ENCODE measurements around the gene RREB1. TPM values are rescaled to one million over a fixed set of nuclear protein-coding genes. Genes with fewer than 3 reads are reported as not detected.

Gene RREB1
- total and polyA plus RNA-seq, 7 experiments from 2014 or later: 4.2 to 56.7 (median 49.2) TPM

DNA sequence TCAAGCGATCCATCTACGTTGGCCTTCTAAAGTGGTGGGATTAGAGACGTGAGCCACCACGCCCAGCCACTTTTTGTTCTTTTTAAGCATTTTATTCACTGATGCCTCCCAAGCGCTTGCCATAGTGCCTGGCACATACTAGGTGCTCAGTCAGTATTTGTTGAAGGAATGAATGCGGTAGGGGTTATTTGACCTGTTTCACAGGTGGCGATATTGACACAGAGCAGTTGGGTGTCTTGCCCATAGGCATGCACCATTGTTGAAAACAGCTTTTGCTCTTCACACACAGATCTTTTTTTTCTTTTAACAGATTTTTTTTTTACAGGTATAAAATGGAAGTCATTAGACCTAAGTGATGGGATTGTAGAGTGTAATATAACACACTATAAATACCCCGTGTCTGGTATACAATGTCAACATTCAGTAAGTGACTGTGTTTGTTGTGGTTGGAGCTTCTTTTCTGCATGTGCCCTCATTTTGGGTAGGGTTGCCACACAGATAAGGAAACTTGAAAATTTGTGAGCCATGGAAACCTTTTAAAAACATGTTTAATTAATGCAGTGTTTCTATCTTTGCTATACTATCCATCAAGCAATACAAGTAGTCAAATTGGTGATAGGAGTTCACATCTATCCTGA is 24.8 kb downstream of the RREB1 start:
- H3K27ac Mint-ChIP-seq: peak overlapping the region in 8 of 9 donors; percentile 45 to 97 (median 70)
- H3K36me3 Mint-ChIP-seq: peaks cover 0 to 4% (median 0%) of the 10 kb centered on the region in 5 donors
- H3K4me3 Mint-ChIP-seq: peak overlapping the region in 6 of 10 donors; percentile 6 to 52 (median 26)
- no peaks in the 10 kb centered on the region for H3K9me3 ChIP-seq (ENCODE audit: control insufficient read depth in 2 of 3, low read length in 3 of 3)
- intact Hi-C loops (cut with micrococcal nuclease): loop anchor here (2.0 to 10.0 kb wide), 2 partner anchors 14 to 1128 kb away; partner anchors contain the start of gene NRN1 (in 1 of the 2)
- H3K9me3 Mint-ChIP-seq: no peaks in the 10 kb centered on the region
- no peaks in the 10 kb centered on the region for H3K27me3 Mint-ChIP-seq
- H3K27ac ChIP-seq (ENCODE audit: low read depth, low read length): no peak overlapping the region
- no peak overlapping the region for H3K4me3 ChIP-seq (ENCODE audit: low read length)
- no peaks in the 10 kb centered on the region for H3K27me3 ChIP-seq (ENCODE audit: control insufficient read depth in 2 of 2, insufficient read depth in 2 of 2, low read length in 2 of 2)
- H3K36me3 ChIP-seq (ENCODE audit: control insufficient read depth in 2 of 3, insufficient read depth in 3 of 3, low read length in 3 of 3): no peaks in the 10 kb centered on the region
- peaks cover 56 to 96% (median 90%) of the 10 kb centered on the region in 7 donors for H3K4me1 Mint-ChIP-seq
- DNase-seq: peak in 1 of 9 donors; percentile 41
- CTCF ChIA-PET: no interaction called here
- POLR2A ChIA-PET: interaction anchor here (0.6 to 9.5 kb wide), 4 partner anchors 8 to 480 kb away, joined by 3 to 99 read pairs (median 47); partner anchors contain the start of gene RREB1
- no peak for ATAC-seq
- H3K4me1 ChIP-seq (ENCODE audit: control insufficient read depth in 2 of 2, insufficient read depth in 2 of 2, low read length in 2 of 2): peaks cover 9 to 50% of the 10 kb centered on the region in 2 donors

DNA sequence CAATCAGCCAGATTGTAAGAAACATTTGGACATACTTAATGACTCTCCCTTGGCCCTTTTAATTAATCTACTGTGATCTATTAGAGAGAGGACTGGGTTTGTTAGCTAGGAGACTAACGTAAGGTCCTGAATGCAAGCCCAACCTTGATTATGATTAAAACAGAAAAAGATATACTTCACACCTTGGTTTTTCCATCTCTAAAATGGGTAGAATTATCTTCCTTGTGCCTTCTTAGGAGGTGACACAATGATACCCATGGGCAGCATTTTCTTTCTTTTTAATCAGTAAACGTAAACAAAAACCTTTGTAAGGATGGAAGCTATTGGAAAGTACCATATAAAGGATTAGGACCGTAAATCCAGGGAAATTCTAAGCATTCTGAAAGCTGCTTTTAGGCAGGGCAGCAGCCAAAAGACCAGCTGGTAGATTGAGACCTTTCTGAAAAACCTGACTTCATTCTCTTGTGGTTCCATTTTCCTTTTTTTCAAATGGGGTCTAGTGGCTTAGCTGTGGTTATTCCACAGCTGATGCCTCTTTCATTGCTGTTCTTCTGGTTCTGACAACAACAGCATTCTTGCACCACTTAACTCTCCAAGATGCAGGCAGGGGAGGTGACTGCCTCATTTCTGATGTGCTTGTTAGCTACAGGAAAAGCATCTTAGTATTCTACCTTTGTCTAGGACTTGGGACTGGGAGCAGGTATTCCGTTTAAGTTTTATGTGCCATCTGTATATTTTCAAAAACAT is 27.4 kb downstream of the RREB1 start:
- H3K4me3 ChIP-seq (ENCODE audit: low read length): no peak overlapping the region
- ATAC-seq: no peak
- Mint-ChIP-seq H3K4me1 (peaks cover 47 to 96% (median 88%) of the 10 kb centered on the region in 7 donors), H3K4me3 (peak overlapping the region in 1 of 10 donors; percentile 23), H3K27me3 (no peaks in the 10 kb centered on the region), H3K27ac (peak overlapping the region; percentile 20 to 98 (median 88)), H3K9me3 (no peaks in the 10 kb centered on the region), H3K36me3 (peaks cover 0 to 4% (median 0%) of the 10 kb centered on the region in 5 donors)
- H3K27me3 ChIP-seq (ENCODE audit: control insufficient read depth in 2 of 2, insufficient read depth in 2 of 2, low read length in 2 of 2): no peaks in the 10 kb centered on the region
- no peak for DNase-seq
- peaks cover 12 to 48% of the 10 kb centered on the region in 2 donors for H3K4me1 ChIP-seq (ENCODE audit: control insufficient read depth in 2 of 2, insufficient read depth in 2 of 2, low read length in 2 of 2)
- H3K27ac ChIP-seq (ENCODE audit: low read depth, low read length): peak overlapping the region; percentile 91
- ChIA-PET CTCF (interaction anchor here (0.6 to 1.2 kb wide), 4 partner anchors 8 to 102 kb away, joined by 3 to 5 read pairs (median 5); no protein-coding TSS in a partner anchor), POLR2A (interaction anchor here (0.6 to 10.7 kb wide), 7 partner anchors 6 to 49 kb away, joined by 3 to 91 read pairs (median 10); partner anchors contain the start of gene RREB1)
- intact Hi-C loops (cut with micrococcal nuclease): loop anchor here (5.0 to 10.0 kb wide), 4 partner anchors 478 to 1302 kb away; partner anchors contain the start of genes LY86 (in 1 of the 2), NRN1 (in 1 of the 2) and SLC35B3 (in 1 of the 2)
- H3K9me3 ChIP-seq (ENCODE audit: control insufficient read depth in 2 of 3, low read length in 3 of 3): no peaks in the 10 kb centered on the region
- H3K36me3 ChIP-seq (ENCODE audit: control insufficient read depth in 2 of 3, insufficient read depth in 3 of 3, low read length in 3 of 3): no peaks in the 10 kb centered on the region

DNA sequence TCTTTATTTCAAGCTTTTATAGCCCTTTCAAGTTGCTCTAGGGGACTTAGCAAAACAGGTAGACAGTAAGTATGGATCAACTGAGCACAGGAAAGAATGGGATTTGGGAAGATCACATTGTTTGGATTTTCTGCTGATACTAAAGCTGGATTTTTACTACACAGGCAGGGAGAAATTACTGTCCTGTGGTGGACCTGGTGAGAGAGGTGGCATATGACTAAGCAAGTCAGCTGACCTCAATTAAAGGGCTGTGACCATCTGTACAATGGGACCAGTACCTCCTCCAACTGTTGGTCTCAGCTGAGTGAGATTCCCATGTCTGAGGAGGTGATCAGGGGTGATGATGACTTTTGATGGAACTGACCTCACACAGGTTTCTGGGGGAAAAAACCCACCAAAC is 28.0 kb downstream of the RREB1 start:
- H3K4me3 Mint-ChIP-seq: peak overlapping the region in 1 of 10 donors; percentile 23
- H3K27ac ChIP-seq (ENCODE audit: low read depth, low read length): peak overlapping the region; percentile 91
- ChIA-PET CTCF (interaction anchor here (0.6 kb wide), 1 partner anchor 101 kb away, joined by 5 read pairs; no protein-coding TSS in a partner anchor), POLR2A (interaction anchor here (1.1 to 10.7 kb wide), 6 partner anchors 7 to 50 kb away, joined by 3 to 91 read pairs (median 22); partner anchors contain the start of gene RREB1)
- peaks cover 0 to 4% (median 0%) of the 10 kb centered on the region in 5 donors for H3K36me3 Mint-ChIP-seq
- intact Hi-C loops (cut with micrococcal nuclease): loop anchor here (5.0 to 10.0 kb wide), 4 partner anchors 478 to 1302 kb away; partner anchors contain the start of genes LY86 (in 1 of the 2), NRN1 (in 1 of the 2) and SLC35B3 (in 1 of the 2)
- no peak overlapping the region for H3K4me3 ChIP-seq (ENCODE audit: low read length)
- no peaks in the 10 kb centered on the region for H3K9me3 ChIP-seq (ENCODE audit: control insufficient read depth in 2 of 3, low read length in 3 of 3)
- H3K9me3 Mint-ChIP-seq: no peaks in the 10 kb centered on the region
- H3K4me1 Mint-ChIP-seq: peaks cover 46 to 98% (median 88%) of the 10 kb centered on the region in 7 donors
- H3K4me1 ChIP-seq (ENCODE audit: control insufficient read depth in 2 of 2, insufficient read depth in 2 of 2, low read length in 2 of 2): peaks cover 16 to 50% of the 10 kb centered on the region in 2 donors
- H3K27ac Mint-ChIP-seq: peak overlapping the region; percentile 25 to 98 (median 88)
- ATAC-seq (no peak), DNase-seq (no peak)
- no peaks in the 10 kb centered on the region for H3K27me3 ChIP-seq (ENCODE audit: control insufficient read depth in 2 of 2, insufficient read depth in 2 of 2, low read length in 2 of 2)
- H3K27me3 Mint-ChIP-seq: no peaks in the 10 kb centered on the region
- H3K36me3 ChIP-seq (ENCODE audit: control insufficient read depth in 2 of 3, insufficient read depth in 3 of 3, low read length in 3 of 3): peaks cover 0 to 2% (median 0%) of the 10 kb centered on the region in 3 experiments

DNA sequence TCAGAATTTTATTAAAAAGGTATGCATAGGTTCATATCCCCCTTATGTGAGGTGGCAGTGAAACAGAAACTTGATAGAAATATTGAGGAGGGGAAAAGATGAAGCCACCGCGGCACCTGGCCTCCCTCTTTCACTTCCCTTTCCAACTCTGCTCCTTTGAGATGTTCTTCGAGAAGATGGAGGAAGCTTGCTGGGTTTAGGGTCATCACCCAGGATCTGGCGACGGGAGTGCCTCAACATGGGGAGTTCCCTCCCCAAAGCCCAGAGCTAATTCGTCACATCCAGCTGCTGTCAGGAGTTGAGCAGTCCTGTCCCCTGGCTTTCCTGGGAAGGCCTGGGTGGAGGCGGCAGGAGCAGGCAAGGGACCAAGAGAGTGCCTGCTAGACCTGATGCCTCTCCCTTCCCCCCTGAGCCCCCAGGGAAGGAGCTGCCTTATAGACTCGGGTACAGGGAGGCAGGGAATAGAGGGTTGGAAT is 29.1 kb downstream of the RREB1 start:
- ATAC-seq (no peak), DNase-seq (no peak)
- ChIA-PET POLR2A (interaction anchor here (1.5 to 10.7 kb wide), 5 partner anchors 8 to 27 kb away, joined by 5 to 91 read pairs (median 35); partner anchors contain the start of gene RREB1), CTCF (interaction anchor here (1.4 to 2.8 kb wide), 2 partner anchors 9 to 10 kb away, joined by 8 to 11 read pairs; no protein-coding TSS in a partner anchor)
- Mint-ChIP-seq H3K27ac (peak overlapping the region; percentile 85 to 99 (median 97)), H3K4me3 (peak overlapping the region; percentile 73 to 92 (median 82)), H3K4me1 (peaks cover 39 to 96% (median 86%) of the 10 kb centered on the region in 7 donors), H3K9me3 (no peaks in the 10 kb centered on the region), H3K27me3 (no peaks in the 10 kb centered on the region), H3K36me3 (peaks cover 0 to 4% (median 0%) of the 10 kb centered on the region in 5 donors)
- peaks cover 20 to 50% of the 10 kb centered on the region in 2 donors for H3K4me1 ChIP-seq (ENCODE audit: control insufficient read depth in 2 of 2, insufficient read depth in 2 of 2, low read length in 2 of 2)
- no peaks in the 10 kb centered on the region for H3K9me3 ChIP-seq (ENCODE audit: control insufficient read depth in 2 of 3, low read length in 3 of 3)
- intact Hi-C loops (cut with micrococcal nuclease): loop anchor here (1.0 to 10.0 kb wide), 11 partner anchors 8 to 1300 kb away; partner anchors contain the start of genes LY86 (in 1 of the 2), NRN1 (in 1 of the 2) and SLC35B3 (in 1 of the 2)
- peaks cover 0 to 4% (median 0%) of the 10 kb centered on the region in 3 experiments for H3K36me3 ChIP-seq (ENCODE audit: control insufficient read depth in 2 of 3, insufficient read depth in 3 of 3, low read length in 3 of 3)
- peak overlapping the region; percentile 27 for H3K4me3 ChIP-seq (ENCODE audit: low read length)
- H3K27ac ChIP-seq (ENCODE audit: low read depth, low read length): peak overlapping the region; percentile 91
- no peaks in the 10 kb centered on the region for H3K27me3 ChIP-seq (ENCODE audit: control insufficient read depth in 2 of 2, insufficient read depth in 2 of 2, low read length in 2 of 2)

DNA sequence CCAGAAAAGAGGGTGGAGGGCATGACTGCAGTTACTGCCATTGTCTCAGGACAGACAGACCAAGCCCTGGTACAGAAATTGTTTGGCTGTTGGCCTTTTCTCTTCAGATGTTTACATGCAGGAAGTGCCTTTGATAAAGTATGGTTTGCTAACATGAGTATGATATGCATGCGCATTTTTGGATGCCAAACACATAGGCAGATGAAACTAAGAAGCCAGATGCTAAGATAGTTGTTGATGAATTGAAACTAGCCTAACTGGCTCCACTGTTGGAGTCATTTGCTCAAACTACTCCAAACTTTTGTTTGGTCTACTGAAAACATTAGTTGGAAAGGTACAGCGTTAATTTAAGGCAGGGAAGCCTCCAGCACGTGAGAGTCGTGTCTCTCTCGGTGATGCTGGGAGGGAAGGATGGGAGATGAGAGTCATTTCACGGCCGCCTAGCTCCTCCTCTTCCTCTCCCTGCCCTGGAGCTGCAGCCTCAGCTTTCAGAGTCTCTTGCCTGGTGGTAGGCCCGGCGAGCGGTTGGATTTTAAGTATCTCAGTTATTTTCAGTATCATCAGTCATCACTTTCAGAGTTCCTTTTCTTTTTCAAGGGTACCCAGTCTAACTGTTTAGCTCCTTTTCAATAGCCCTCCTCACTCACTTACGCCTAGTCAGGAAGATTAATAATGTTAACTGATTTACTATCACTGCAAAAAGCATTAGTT is 29.7 kb downstream of the RREB1 start:
- Histone ChIP-seq H3K4me3 (ENCODE audit: low read length) (peak overlapping the region; percentile 27), H3K27ac (ENCODE audit: low read depth, low read length) (peak overlapping the region; percentile 91), H3K4me1 (ENCODE audit: control insufficient read depth in 2 of 2, insufficient read depth in 2 of 2, low read length in 2 of 2) (peaks cover 20 to 47% of the 10 kb centered on the region in 2 donors), H3K9me3 (ENCODE audit: control insufficient read depth in 2 of 3, low read length in 3 of 3) (no peaks in the 10 kb centered on the region), H3K27me3 (ENCODE audit: control insufficient read depth in 2 of 2, insufficient read depth in 2 of 2, low read length in 2 of 2) (no peaks in the 10 kb centered on the region), H3K36me3 (ENCODE audit: control insufficient read depth in 2 of 3, insufficient read depth in 3 of 3, low read length in 3 of 3) (peaks cover 0 to 4% (median 0%) of the 10 kb centered on the region in 3 experiments)
- Mint-ChIP-seq H3K4me3 (peak overlapping the region; percentile 73 to 92 (median 82)), H3K36me3 (peaks cover 0 to 4% (median 0%) of the 10 kb centered on the region in 5 donors), H3K27me3 (no peaks in the 10 kb centered on the region), H3K27ac (peak overlapping the region; percentile 85 to 99 (median 97)), H3K4me1 (peaks cover 38 to 92% (median 85%) of the 10 kb centered on the region in 7 donors), H3K9me3 (no peaks in the 10 kb centered on the region)
- POLR2A ChIA-PET: interaction anchor here (0.6 to 10.7 kb wide), 8 partner anchors 9 to 567 kb away, joined by 3 to 91 read pairs (median 10); partner anchors contain the start of genes CAGE1, RIOK1 and RREB1
- intact Hi-C loops (cut with micrococcal nuclease): loop anchor here (1.0 to 10.0 kb wide), 12 partner anchors 8 to 1300 kb away; partner anchors contain the start of genes LY86 (in 1 of the 2), NRN1 (in 1 of the 2) and SLC35B3 (in 1 of the 2)
- ATAC-seq: peak; percentile 56
- DNase-seq: peak; percentile 27 to 69 (median 62)
- CTCF ChIA-PET: interaction anchor here (0.6 to 2.8 kb wide), 6 partner anchors 9 to 551 kb away, joined by 3 to 11 read pairs (median 4); no protein-coding TSS in a partner anchor

All from naive thymus-derived CD4-positive, alpha-beta T cell (primary cell).